Endothelial cell (in vitro differentiated cells): ENCODE data around the gene FKBP8. TPM values are rescaled to one million over a fixed set of nuclear protein-coding genes. Genes with fewer than 3 reads are reported as not detected.

Source experiments
- DNase-seq: peaks from one replicate; pipeline ENCODE4 v3.0.0; 2021; ENCODE audit warnings: low spot score
- H3K27ac Mint-ChIP-seq: one replicate; pipeline ENCODE4 v1.8.0; 2021; ENCODE audit warnings: mixed read lengths, inconsistent platforms; ENCODE audit not compliant: unreplicated experiment
- H3K27me3 Mint-ChIP-seq: one replicate; pipeline ENCODE4 v1.8.0; 2021; ENCODE audit warnings: mild to moderate bottlenecking, moderate library complexity, mixed read lengths, inconsistent platforms; ENCODE audit not compliant: unreplicated experiment
- H3K36me3 Mint-ChIP-seq: one replicate; pipeline ENCODE4 v1.8.0; 2021; ENCODE audit warnings: mild to moderate bottlenecking, low read depth, mixed read lengths, inconsistent platforms; ENCODE audit not compliant: unreplicated experiment
- H3K4me1 Mint-ChIP-seq: one replicate; pipeline ENCODE4 v1.8.0; 2021; ENCODE audit warnings: mild to moderate bottlenecking, mixed read lengths, inconsistent platforms; ENCODE audit not compliant: unreplicated experiment
- H3K4me3 Mint-ChIP-seq: one replicate; pipeline ENCODE4 v1.8.0; 2021; ENCODE audit warnings: mild to moderate bottlenecking, mixed read lengths, inconsistent platforms; ENCODE audit not compliant: unreplicated experiment
- H3K9me3 Mint-ChIP-seq: one replicate; pipeline ENCODE4 v1.8.0; 2021; ENCODE audit warnings: mixed read lengths, inconsistent platforms; ENCODE audit not compliant: unreplicated experiment
- CTCF ChIP-seq: fragments of 200-600 bp; sonication (generic); IDR thresholded peaks from one replicate; pipeline ENCODE4 v1.5.0; 2021; ENCODE audit warnings: antibody characterized with exemption; ENCODE audit not compliant: unreplicated experiment
- total RNA-seq: library from RNA; stranded (reverse); fragmentation: NEBNext Ultra II Directional; extraction: Animal tissue kit (Norgen Biotek cat#: 25700); gene quantifications from one replicate; pipeline ENCODE4 v1.2.1, GENCODE V29; 2021; ENCODE audit not compliant: unreplicated experiment

FKBP8 gene
- total RNA-seq, 1 donor from 2014 or later: 229 TPM

GRCh38 chr19:18508585-18508984 lies 34.8 kb downstream of the FKBP8 start:
- Mint-ChIP-seq H3K4me1 (peaks cover 10% of the 10 kb centered on the region), H3K27ac (no peak overlapping the region), H3K4me3 (no peak overlapping the region), H3K27me3 (peaks cover 7% of the 10 kb centered on the region), H3K9me3 (no peaks in the 10 kb centered on the region), H3K36me3 (no peaks in the 10 kb centered on the region)
- TF ChIP-seq CTCF: no peak
- no peak for DNase-seq

GRCh38 chr19:18507727-18508440 lies 35.5 kb downstream of the FKBP8 start:
- no peak for DNase-seq
- peaks cover 10% of the 10 kb centered on the region for H3K4me1 Mint-ChIP-seq
- no peak overlapping the region for H3K27ac Mint-ChIP-seq
- H3K9me3 Mint-ChIP-seq: no peaks in the 10 kb centered on the region
- no peak for TF ChIP-seq CTCF
- no peak overlapping the region for H3K4me3 Mint-ChIP-seq
- H3K36me3 Mint-ChIP-seq: no peaks in the 10 kb centered on the region
- H3K27me3 Mint-ChIP-seq: peaks cover 9% of the 10 kb centered on the region

GRCh38 chr19:18507021-18507726 lies 36.2 kb downstream of the FKBP8 start:
- Mint-ChIP-seq H3K4me3 (no peak overlapping the region), H3K27ac (no peak overlapping the region), H3K9me3 (no peaks in the 10 kb centered on the region), H3K27me3 (peaks cover 9% of the 10 kb centered on the region), H3K36me3 (peaks cover 4% of the 10 kb centered on the region), H3K4me1 (peaks cover 12% of the 10 kb centered on the region)
- TF ChIP-seq CTCF: no peak
- no peak for DNase-seq

- Mint-ChIP-seq H3K4me3 (no peak overlapping the region), H3K4me1 (peaks cover 12% of the 10 kb centered on the region), H3K36me3 (peaks cover 4% of the 10 kb centered on the region), H3K27me3 (peaks cover 9% of the 10 kb centered on the region), H3K9me3 (no peaks in the 10 kb centered on the region), H3K27ac (no peak overlapping the region)
- no peak for TF ChIP-seq CTCF
- DNase-seq: no peak
Measured at GRCh38 chr19:18506101-18506930, 37.1 kb downstream of the FKBP8 start.
